ENCODE data around the gene MCF2L2. TPM values are rescaled to one million over a fixed set of nuclear protein-coding genes. Genes with fewer than 3 reads are reported as not detected.

MCF2L2 gene
- total RNA-seq, 1 donor from 2014 or later = 1.2 TPM

- intact Hi-C loops (cut with DNase I) = no loop called here
- DNase-seq (no peak), ATAC-seq (no peak)
- Histone ChIP-seq H3K27ac (no peak overlapping the region), H3K9me3 (no peaks in the 10 kb centered on the region), H3K4me1 (no peaks in the 10 kb centered on the region), H3K36me3 (peaks cover 7% of the 10 kb centered on the region), H3K27me3 (no peaks in the 10 kb centered on the region), H3K4me3 (no peak overlapping the region)
- TF ChIP-seq CTCF (IDR thresholded peaks at IDR 0.05) = no peak
Measured at GRCh38 chr3:183129243-183129642, 299.2 kb downstream of the MCF2L2 start.

DNA sequence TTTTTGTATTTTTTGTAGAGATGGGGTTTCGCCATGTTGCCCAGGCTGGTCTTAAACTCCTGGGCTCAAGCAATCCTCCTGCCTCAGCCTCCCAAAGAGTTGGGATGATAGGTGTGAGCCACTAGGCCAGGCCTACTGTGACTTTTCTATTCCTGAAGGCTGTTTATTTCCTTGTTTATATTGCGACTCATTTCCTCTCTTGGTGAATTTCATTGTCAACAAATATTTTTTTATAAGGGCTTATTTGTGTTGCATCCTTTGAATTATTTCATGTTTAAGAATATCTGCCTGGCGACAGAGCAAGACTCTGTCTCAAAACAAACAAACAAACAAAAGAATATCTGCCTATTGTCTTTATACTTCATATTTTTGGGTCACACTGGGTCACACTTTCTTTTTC lies 299.7 kb downstream of the MCF2L2 start:
- ATAC-seq = no peak
- DNase-seq = no peak
- no peaks in the 10 kb centered on the region for H3K27me3 ChIP-seq
- H3K36me3 ChIP-seq = peaks cover 1% of the 10 kb centered on the region
- H3K4me1 ChIP-seq = no peaks in the 10 kb centered on the region
- no peak for TF ChIP-seq CTCF (IDR thresholded peaks at IDR 0.05)
- no peak overlapping the region for H3K4me3 ChIP-seq
- no peak overlapping the region for H3K27ac ChIP-seq
- intact Hi-C loops (cut with DNase I) = no loop called here
- H3K9me3 ChIP-seq = no peaks in the 10 kb centered on the region

Other genes starting within 250 kb of the MCF2L2 start
- gene B3GNT5, start 175.4 kb downstream of the MCF2L2 start, total RNA-seq = 31.0 TPM
- 24.7 TPM for gene KLHL6, start 127.1 kb upstream of the MCF2L2 start, total RNA-seq
- gene KLHL24, start 207.0 kb upstream of the MCF2L2 start, total RNA-seq = 82.8 TPM

Data from upper lobe of right lung (tissue), 1 donor.